ENCODE results near the gene OGN.

Gene OGN

GRCh38 chr9:92402826-92403745 is 1.3 kb downstream of the OGN start:
- no peak for DNase-seq

GRCh38 chr9:92402360-92402759 is 2.0 kb downstream of the OGN start:
- DNase-seq = no peak

DNA sequence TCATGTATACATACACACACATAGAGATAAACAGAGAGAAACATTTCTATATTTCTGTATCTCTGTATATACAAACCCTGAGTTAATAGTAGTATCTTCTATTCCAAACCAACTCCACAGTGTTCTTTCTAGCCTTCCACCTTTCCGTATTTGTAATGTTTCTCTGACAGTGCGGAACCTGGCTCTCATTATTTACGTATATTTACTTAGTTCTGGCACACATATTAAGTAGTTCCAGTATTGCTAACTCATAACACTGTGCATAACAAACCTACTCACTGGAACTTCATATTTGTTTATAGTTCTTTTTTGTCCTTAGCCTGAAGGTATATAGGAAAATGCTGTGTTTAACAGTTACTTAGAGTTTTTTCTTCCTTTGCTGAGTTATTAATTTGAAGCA is 6.5 kb downstream of the OGN start:
- DNase-seq = no peak

- no peak for DNase-seq
These were observed 8.8 kb downstream of the OGN start for GRCh38 chr9:92395617-92396016.

DNA sequence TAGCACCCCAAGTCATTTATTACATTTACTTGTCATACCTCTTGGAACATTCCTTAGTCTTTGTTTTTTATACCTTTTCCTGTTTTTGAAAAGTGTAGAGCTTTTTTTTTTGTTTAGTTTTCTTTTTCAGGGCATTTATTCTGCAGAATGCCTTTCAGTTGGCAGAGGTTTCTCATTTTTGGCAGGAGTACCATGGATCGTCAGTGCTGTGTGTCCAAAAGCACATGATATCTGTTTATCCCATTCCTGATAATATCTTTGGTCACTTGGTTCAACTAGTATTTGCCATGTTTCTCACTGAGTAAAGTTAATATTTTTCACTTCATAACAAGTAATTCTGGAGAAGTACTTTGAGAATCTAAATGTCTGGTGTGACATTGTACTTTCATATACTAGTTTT is 10.7 kb downstream of the OGN start:
- no peak for DNase-seq

DNA sequence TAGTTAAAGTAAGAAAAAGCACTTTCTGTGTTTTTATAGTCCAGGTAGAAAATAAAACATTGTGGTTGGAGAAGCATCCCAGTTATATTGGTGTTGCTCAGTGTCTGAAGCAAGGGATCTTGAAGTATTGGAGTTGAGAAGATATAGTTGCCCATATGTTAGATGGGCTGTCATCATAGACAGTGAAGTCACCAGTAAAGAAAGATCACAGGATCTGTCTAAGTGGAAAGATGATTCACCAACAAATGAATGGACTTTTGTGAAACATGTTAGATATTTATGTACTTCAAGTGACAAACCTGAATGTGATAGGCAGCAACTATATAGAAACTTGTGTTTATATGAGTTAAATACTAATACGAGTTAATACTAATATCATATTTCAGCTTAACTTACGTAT is 11.7 kb downstream of the OGN start:
- DNase-seq = no peak

- no peak for DNase-seq
These were observed 18.4 kb downstream of the OGN start for GRCh38 chr9:92385953-92386352.

GRCh38 chr9:92385477-92385876 is 18.9 kb downstream of the OGN start:
- DNase-seq = no peak

DNA sequence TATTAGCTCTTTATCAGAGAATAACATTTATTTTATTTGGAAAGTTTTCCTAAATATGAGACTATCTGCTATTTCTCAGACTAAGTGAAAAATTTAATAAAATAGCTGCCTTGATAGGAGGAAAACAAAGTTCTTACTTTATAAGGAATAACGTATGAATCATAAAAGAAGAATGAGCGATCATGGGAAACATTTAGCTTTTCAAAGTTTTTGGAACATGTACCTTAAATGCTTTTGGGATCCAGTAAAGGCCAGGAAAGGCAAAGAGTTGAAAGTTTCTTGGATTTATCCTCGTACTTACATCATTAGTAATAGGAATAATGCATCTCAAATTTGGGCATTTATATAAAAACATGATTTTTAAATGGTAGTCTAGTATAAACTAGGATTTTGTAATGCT is 19.4 kb downstream of the OGN start:
- no peak for DNase-seq

DNA sequence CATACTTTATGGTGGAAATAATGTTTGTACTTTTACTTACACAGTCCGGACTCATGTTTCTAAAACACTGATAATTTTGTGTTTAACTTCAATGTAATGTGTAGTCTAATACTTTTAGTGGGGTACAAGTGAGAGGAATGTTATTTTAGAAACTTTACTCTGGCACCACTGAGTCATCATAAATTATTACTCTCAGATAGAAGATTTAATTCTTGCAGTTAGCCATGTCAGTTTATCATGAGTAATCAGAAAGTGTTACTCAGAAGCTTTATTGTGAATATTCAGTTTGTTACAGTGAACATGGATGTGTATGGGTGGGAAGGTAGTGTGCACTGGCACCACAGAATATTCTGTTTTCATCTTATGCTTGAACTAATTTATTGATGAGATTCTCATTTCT is 20.0 kb downstream of the OGN start:
- no peak for DNase-seq

DNA sequence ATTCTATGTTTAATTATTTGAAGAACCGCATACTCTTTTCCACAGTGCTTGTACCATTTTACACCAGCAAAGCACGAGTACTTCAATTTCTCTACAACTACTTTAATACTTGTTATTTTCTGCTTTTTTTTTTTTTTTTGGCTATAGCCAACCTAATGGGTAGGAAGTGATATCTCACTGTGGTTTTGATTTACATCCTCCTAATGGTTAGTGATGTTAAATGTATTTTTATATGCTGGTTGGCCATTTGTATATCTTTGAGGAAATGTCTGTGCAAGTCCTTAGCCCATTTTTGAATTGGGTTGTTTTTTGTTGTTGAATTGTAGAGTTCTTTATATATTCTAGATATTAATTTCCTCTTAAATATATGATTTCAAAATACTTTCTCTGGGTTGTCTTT is 22.6 kb downstream of the OGN start:
- DNase-seq = no peak

DNA sequence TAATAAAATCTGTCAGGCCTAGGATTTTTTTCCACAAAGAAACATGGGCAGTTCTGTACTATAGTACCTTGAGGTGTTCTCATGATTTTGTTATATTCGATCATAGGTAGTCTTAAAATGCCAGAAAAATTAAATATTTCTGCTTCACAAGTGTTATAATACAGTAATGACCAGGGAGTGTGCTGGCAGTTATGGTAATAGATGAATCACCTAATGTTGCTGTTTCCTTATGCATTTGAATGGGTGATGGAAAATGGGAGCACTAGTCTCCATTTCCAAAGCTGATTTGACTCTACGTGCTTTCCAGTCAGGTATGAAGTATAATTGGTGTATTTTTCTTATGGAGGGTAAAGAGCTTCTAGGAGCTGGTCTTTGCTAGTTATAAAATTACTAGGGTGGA is 23.8 kb downstream of the OGN start:
- no peak for DNase-seq

DNA sequence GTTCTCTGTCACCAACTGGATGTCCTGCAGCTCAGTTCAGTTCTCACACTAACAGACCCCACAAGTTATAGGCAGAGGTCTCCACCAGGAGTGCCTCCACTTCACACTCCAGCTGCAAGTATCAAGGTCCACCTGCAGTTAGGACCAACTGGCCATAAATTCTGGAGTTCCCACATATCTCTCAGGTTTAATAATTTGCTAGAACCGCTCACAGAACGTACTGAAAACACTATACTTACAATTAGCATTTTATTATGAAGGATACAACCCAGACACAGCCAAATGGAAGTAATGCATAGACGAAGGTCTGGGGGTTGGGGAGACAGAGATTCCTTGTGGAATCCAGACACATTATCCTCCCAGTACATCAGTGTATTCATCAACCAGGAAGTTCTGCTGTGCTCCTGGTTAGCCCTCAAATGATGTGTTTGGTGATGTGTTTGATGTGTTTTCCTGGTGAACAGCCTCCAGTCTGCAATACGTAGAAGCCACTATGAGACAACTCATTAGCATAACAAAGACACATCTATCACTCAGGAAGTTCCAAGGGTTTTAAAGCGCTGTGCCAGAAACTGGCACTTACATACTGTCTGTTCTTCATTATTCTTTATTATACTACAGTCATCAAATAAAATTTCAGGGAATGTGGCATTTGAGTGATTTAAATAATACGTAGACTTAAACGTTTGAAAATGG is 25.4 kb downstream of the OGN start:
- peak; percentile 32 for DNase-seq

DNA sequence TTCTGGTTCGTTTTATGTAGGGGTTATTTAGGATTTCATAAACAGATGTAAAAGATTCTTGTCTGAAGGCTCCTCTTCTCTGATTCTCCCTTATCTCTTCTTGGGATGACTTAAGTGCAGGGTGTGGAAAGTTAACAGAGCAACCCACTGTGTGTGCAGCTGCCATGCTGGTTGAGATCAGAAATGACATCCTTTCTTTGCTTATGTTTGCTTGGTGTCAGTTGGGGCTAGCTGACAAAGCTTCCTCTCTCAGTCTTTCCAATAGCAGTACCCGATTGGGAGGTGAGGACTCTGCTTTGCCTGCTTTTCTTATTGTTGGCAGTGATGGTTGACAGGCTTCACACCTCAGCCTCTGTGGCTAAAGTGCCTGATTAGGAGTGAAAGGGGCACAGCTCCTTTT is 26.5 kb downstream of the OGN start:
- DNase-seq = peak; percentile 5

GRCh38 chr9:92373167-92373566 is 31.2 kb downstream of the OGN start:
- DNase-seq = no peak

- DNase-seq = no peak
These were observed 35.3 kb downstream of the OGN start for GRCh38 chr9:92369075-92369474.

GRCh38 chr9:92360083-92360482 is 44.3 kb downstream of the OGN start:
- no peak for DNase-seq

DNA sequence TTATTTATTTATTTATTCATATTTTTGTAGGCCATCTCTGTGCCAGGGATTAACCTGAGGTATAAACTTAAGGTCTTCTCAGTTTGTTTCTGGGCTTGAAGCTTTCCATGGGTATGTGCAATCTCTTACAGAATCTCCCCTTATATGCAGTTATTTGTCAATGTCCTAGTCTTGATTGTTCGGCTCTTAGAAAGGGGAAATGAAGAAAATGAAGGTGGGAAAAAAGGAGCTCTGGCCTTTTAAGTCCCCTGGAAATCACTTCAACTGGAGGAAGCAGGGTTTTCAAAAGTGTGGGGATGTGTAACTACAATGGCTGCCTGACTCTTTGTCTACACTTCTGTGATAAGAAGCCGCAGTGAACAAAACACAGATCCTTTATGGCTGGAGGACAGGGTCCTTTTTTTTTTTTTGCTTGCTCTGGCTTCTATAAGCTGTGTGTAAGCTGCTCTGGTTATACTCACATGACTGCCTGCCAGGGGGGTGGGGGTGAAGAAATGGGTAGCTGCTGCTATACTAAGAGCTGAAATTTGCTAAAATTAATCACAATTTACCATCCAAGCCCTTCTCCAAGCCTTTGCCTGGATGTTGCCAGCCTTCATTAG is 44.9 kb downstream of the OGN start:
- DNase-seq = no peak

- no peak for DNase-seq
These were observed 51.3 kb downstream of the OGN start for GRCh38 chr9:92353051-92353450.

- DNase-seq = no peak
These were observed 53.6 kb downstream of the OGN start for GRCh38 chr9:92350740-92351133.

DNA sequence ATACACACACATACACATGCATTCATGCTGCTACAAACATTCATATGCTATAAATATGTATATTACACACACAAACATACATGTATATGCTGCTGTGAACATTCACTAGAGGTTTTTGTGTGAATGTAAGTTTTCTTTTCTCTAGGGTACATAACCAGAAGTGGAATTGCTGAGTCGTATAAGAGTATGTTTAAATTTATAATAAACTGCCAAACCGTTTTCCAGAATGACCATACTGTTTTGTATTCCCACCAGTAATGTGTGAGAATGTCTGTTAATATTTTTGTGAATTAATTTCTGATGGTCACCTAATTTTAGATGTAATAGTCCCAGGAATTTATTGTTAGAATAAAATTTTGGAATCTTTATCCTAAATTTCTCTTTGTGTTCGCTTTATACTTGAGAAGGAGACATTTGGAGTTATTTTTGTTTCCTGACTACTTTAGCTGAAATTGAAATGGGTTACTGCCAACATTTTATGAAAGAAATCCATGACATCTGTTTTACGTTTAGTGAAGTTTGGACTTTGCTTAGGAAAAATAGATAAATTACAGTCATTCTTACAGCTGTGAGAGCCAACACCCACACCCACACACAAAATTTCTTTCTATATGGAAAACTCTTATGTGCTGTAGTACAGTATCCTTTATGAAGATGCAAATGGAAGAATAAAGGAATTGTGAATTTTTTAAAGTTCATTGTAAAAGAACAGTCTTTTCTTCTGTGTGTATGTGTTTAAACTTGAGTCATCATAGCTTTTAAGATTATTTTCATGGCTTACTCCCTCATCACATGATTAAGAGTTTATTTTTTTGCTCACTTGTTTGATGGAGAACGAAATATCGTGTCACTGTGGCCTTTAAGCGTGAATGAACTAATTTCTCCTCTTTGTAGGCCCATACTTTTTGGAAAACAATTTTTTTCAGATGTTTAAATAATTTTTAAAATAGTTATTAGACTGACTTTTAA is 54.3 kb downstream of the OGN start:
- no peak for DNase-seq

GRCh38 chr9:92345582-92345981 is 58.8 kb downstream of the OGN start:
- no peak for DNase-seq
